ENCODE measurements around the gene PDE6A. TPM values are rescaled to one million over a fixed set of nuclear protein-coding genes. Genes with fewer than 3 reads are reported as not detected.
A peak's percentile ranks its signal among the peaks of the same experiment; 100 is the strongest.

The PDE6A gene
- total RNA-seq, 6 experiments from 2014 or later = not detected

GRCh38 chr5:149959406-149960236 lies 15.0 kb upstream of the PDE6A start:
- peak; percentile 75 for DNase-seq
- H3K4me1 Mint-ChIP-seq (ENCODE audit: low read depth) = peaks cover 52% of the 10 kb centered on the region
- no peaks in the 10 kb centered on the region for H3K9me3 Mint-ChIP-seq
- H3K36me3 Mint-ChIP-seq (ENCODE audit: low read depth) = no peaks in the 10 kb centered on the region
- peak overlapping the region; percentile 98 for H3K27ac Mint-ChIP-seq
- H3K4me3 Mint-ChIP-seq = peak overlapping the region; percentile 96
- peak; percentile 80 for TF ChIP-seq CTCF (IDR thresholded peaks at IDR 0.05)
- H3K27me3 Mint-ChIP-seq (ENCODE audit: insufficient read depth) = peaks cover 6% of the 10 kb centered on the region

- Mint-ChIP-seq H3K4me3 (no peak overlapping the region), H3K36me3 (ENCODE audit: low read depth) (no peaks in the 10 kb centered on the region), H3K27ac (no peak overlapping the region), H3K27me3 (ENCODE audit: insufficient read depth) (peaks cover 6% of the 10 kb centered on the region), H3K4me1 (ENCODE audit: low read depth) (peaks cover 52% of the 10 kb centered on the region), H3K9me3 (no peaks in the 10 kb centered on the region)
- DNase-seq = peak; percentile 67
- no peak for TF ChIP-seq CTCF (IDR thresholded peaks at IDR 0.05)
These were observed 13.3 kb upstream of the PDE6A start for GRCh38 chr5:149957855-149958254.

- H3K4me1 Mint-ChIP-seq (ENCODE audit: low read depth) = peaks cover 48% of the 10 kb centered on the region
- H3K27ac Mint-ChIP-seq = no peak overlapping the region
- no peaks in the 10 kb centered on the region for H3K9me3 Mint-ChIP-seq
- H3K27me3 Mint-ChIP-seq (ENCODE audit: insufficient read depth) = peaks cover 6% of the 10 kb centered on the region
- TF ChIP-seq CTCF (IDR thresholded peaks at IDR 0.05) = no peak
- peak; percentile 43 for DNase-seq
- no peak overlapping the region for H3K4me3 Mint-ChIP-seq
- H3K36me3 Mint-ChIP-seq (ENCODE audit: low read depth) = no peaks in the 10 kb centered on the region
These were observed 12.1 kb upstream of the PDE6A start for GRCh38 chr5:149956685-149957084.

GRCh38 chr5:149954798-149955197 lies 10.2 kb upstream of the PDE6A start:
- Mint-ChIP-seq H3K4me1 (ENCODE audit: low read depth) (peaks cover 33% of the 10 kb centered on the region), H3K9me3 (no peaks in the 10 kb centered on the region), H3K36me3 (ENCODE audit: low read depth) (no peaks in the 10 kb centered on the region), H3K27ac (no peak overlapping the region), H3K4me3 (no peak overlapping the region), H3K27me3 (ENCODE audit: insufficient read depth) (peaks cover 7% of the 10 kb centered on the region)
- DNase-seq = no peak
- TF ChIP-seq CTCF (IDR thresholded peaks at IDR 0.05) = no peak

GRCh38 chr5:149953436-149954121 lies 9.0 kb upstream of the PDE6A start:
- H3K9me3 Mint-ChIP-seq = no peaks in the 10 kb centered on the region
- H3K27ac Mint-ChIP-seq = no peak overlapping the region
- peaks cover 7% of the 10 kb centered on the region for H3K27me3 Mint-ChIP-seq (ENCODE audit: insufficient read depth)

More at GRCh38 chr5:149953436-149954121, 9.0 kb upstream of the PDE6A start:
- no peak overlapping the region for H3K4me3 Mint-ChIP-seq
- peaks cover 22% of the 10 kb centered on the region; the same call in 1 of the 2 replicates for H3K4me1 Mint-ChIP-seq (ENCODE audit: low read depth)
- no peak for TF ChIP-seq CTCF (IDR thresholded peaks at IDR 0.05)
- DNase-seq = no peak
- H3K36me3 Mint-ChIP-seq (ENCODE audit: low read depth) = no peaks in the 10 kb centered on the region

Measured in HFFc6 (cell line).